ENCODE results near the gene SHANK1.
A peak's percentile ranks its signal among the peaks of the same experiment; 100 is the strongest.

SHANK1 gene

GRCh38 chr19:50629194-50629593 lies 90.4 kb downstream of the SHANK1 start (continued):
- TF ChIP-seq ZNF518A (tag by site-specific recombination; conservative IDR thresholded peaks at IDR 0.05; ENCODE audit: low read depth) (no peak), YY1 (tag by site-specific recombination; IDR thresholded peaks at IDR 0.05) (no peak), ZNF830 (tag by site-specific recombination; IDR thresholded peaks at IDR 0.05; ENCODE audit: low read depth) (no peak), ZNF768 (tag by site-specific recombination; IDR thresholded peaks at IDR 0.05) (no peak), ZFP37 (tag by site-specific recombination; IDR thresholded peaks at IDR 0.05) (no peak), ZBTB10 (tag by site-specific recombination; IDR thresholded peaks at IDR 0.05) (no peak)

- H3K27ac ChIP-seq (ENCODE audit: extremely low read depth, low read depth, low read length), result no peak overlapping the region
- H3K4me1 ChIP-seq (ENCODE audit: control insufficient read depth, insufficient read depth, low read length), result no peaks in the 10 kb centered on the region
- ChIA-PET CTCF (interaction anchor here (0.6 to 1.0 kb wide), 3 partner anchors 72 to 466 kb away, joined by 3 read pairs; no protein-coding TSS in a partner anchor), POLR2A (no interaction called here)
- no peaks in the 10 kb centered on the region for H3K36me3 ChIP-seq (ENCODE audit: control insufficient read depth in 2 of 2, insufficient read depth in 1 of 2, low read length in 2 of 2)
- no peaks in the 10 kb centered on the region for H3K9me3 ChIP-seq (ENCODE audit: control insufficient read depth, insufficient read depth, low read depth, low read length)
- TF ChIP-seq PRDM10 (tag by site-specific recombination; IDR thresholded peaks at IDR 0.05) (peak; percentile 66), ZFP69B (tag by site-specific recombination; IDR thresholded peaks at IDR 0.05) (no peak)
- no peak overlapping the region for H3K4me3 ChIP-seq (ENCODE audit: low read depth, low read length)
Measured at GRCh38 chr19:50628551-50628950, 91.1 kb downstream of the SHANK1 start.

GRCh38 chr19:50628146-50628545 lies 91.5 kb downstream of the SHANK1 start:
- Histone ChIP-seq H3K4me3 (ENCODE audit: low read depth, low read length) (no peak overlapping the region), H3K36me3 (ENCODE audit: control insufficient read depth in 2 of 2, insufficient read depth in 1 of 2, low read length in 2 of 2) (no peaks in the 10 kb centered on the region), H3K4me1 (ENCODE audit: control insufficient read depth, insufficient read depth, low read length) (no peaks in the 10 kb centered on the region), H3K9me3 (ENCODE audit: control insufficient read depth, insufficient read depth, low read depth, low read length) (no peaks in the 10 kb centered on the region), H3K27ac (ENCODE audit: extremely low read depth, low read depth, low read length) (no peak overlapping the region)
- ChIA-PET POLR2A (interaction anchor here (0.7 kb wide), 1 partner anchor 29 kb away, joined by 3 read pairs; no protein-coding TSS in a partner anchor), CTCF (interaction anchor here (0.7 to 1.1 kb wide), 4 partner anchors 14 to 466 kb away, joined by 3 read pairs; no protein-coding TSS in a partner anchor)
- no peak for TF ChIP-seq GLIS1 (tag by site-specific recombination; IDR thresholded peaks at IDR 0.05)
- TF ChIP-seq ZNF266 (tag by site-specific recombination; IDR thresholded peaks at IDR 0.05; ENCODE audit: low read depth), result no peak
- TF ChIP-seq ZNF174 (tag by site-specific recombination; IDR thresholded peaks at IDR 0.05), result no peak
- no peak for TF ChIP-seq WT1 (tag by site-specific recombination; IDR thresholded peaks at IDR 0.05)
- TF ChIP-seq ZBTB8A (tag by site-specific recombination; IDR thresholded peaks at IDR 0.05), result no peak
- no peak for TF ChIP-seq HOXD13 (CRISPR knock-in tag; IDR thresholded peaks at IDR 0.05; ENCODE audit: borderline replicate concordance)
- no peak for TF ChIP-seq ZNF274 (IDR thresholded peaks at IDR 0.05; ENCODE audit: low read length)
- TF ChIP-seq ZNF274 (tag by site-specific recombination; IDR thresholded peaks at IDR 0.05; ENCODE audit: borderline replicate concordance), result no peak
- no peak for TF ChIP-seq ZBTB21 (tag by site-specific recombination; IDR thresholded peaks at IDR 0.05)
- no peak for TF ChIP-seq TSHZ1 (tag by site-specific recombination; IDR thresholded peaks at IDR 0.05; ENCODE audit: borderline replicate concordance)
